Ectodermal cell (in vitro differentiated cells): Measurements from ENCODE around the gene ELAVL1.

Source experiments
- H3K27ac ChIP-seq: 2 replicates; pipeline ENCODE4 v1.7.0; 2013; ENCODE audit warnings: mild to moderate bottlenecking, low read depth, low read length; ENCODE audit not compliant: insufficient read depth, poor library complexity, severe bottlenecking
- H3K27me3 ChIP-seq: 2 replicates; pipeline ENCODE4 v1.7.0; 2013; ENCODE audit warnings: mild to moderate bottlenecking, low read length; ENCODE audit not compliant: insufficient read depth, control insufficient read depth, poor library complexity, severe bottlenecking
- H3K36me3 ChIP-seq: one replicate; pipeline ENCODE4 v1.7.0; 2013; ENCODE audit warnings: low read length; ENCODE audit not compliant: control insufficient read depth, insufficient read depth
- H3K4me1 ChIP-seq: one replicate; pipeline ENCODE4 v1.7.0; 2013; ENCODE audit warnings: low read length; ENCODE audit not compliant: control insufficient read depth, insufficient read depth
- H3K4me3 ChIP-seq: 2 replicates; pipeline ENCODE4 v1.7.0; 2013; ENCODE audit warnings: low read depth, low read length, control low read depth; ENCODE audit not compliant: insufficient read depth
- H3K9me3 ChIP-seq: 2 replicates; pipeline ENCODE4 v1.7.0; 2013; ENCODE audit warnings: mild to moderate bottlenecking, low read length, moderate library complexity; ENCODE audit not compliant: control insufficient read depth
- WGBS, 2 experiments: methylation state at CpG; one replicate each; pipeline ENCODE4 v1.1.7; 2013; ENCODE audit warnings: missing lambda C conversion rate in 2 of 2; 5-methylcytosine and 5-hydroxymethylcytosine counted together

Gene ELAVL1

GRCh38 chr19:7979559-7979958 is 25.9 kb downstream of the ELAVL1 start:
- Histone ChIP-seq H3K27ac (no peak overlapping the region), H3K4me1 (no peaks in the 10 kb centered on the region), H3K27me3 (no peaks in the 10 kb centered on the region), H3K4me3 (no peak overlapping the region), H3K9me3 (no peaks in the 10 kb centered on the region), H3K36me3 (peaks cover 71% of the 10 kb centered on the region)
- 97 to 98% methylated on average over 8 of the region's 8 CpGs for WGBS, 2 experiments

- Histone ChIP-seq H3K27ac (no peak overlapping the region), H3K4me3 (no peak overlapping the region), H3K4me1 (no peaks in the 10 kb centered on the region), H3K36me3 (peaks cover 76% of the 10 kb centered on the region), H3K27me3 (no peaks in the 10 kb centered on the region), H3K9me3 (no peaks in the 10 kb centered on the region)
- WGBS, 2 experiments = 94% methylated on average over 10 of the region's 10 CpGs
Measured at GRCh38 chr19:7979011-7979410, 26.4 kb downstream of the ELAVL1 start.

- Histone ChIP-seq H3K27ac (no peak overlapping the region), H3K4me3 (no peak overlapping the region), H3K27me3 (no peaks in the 10 kb centered on the region), H3K36me3 (peaks cover 81% of the 10 kb centered on the region), H3K9me3 (no peaks in the 10 kb centered on the region), H3K4me1 (no peaks in the 10 kb centered on the region)
- 92% methylated on average over 12 of the region's 12 CpGs for WGBS, 2 experiments
Measured at GRCh38 chr19:7978179-7978825, 27.1 kb downstream of the ELAVL1 start.

- Histone ChIP-seq H3K9me3 (no peaks in the 10 kb centered on the region), H3K4me1 (no peaks in the 10 kb centered on the region), H3K27me3 (no peaks in the 10 kb centered on the region), H3K27ac (no peak overlapping the region), H3K36me3 (peaks cover 75% of the 10 kb centered on the region), H3K4me3 (no peak overlapping the region)
- 95 to 96% methylated on average over 6 of the region's 6 CpGs for WGBS, 2 experiments
Measured at GRCh38 chr19:7977723-7978040, 27.8 kb downstream of the ELAVL1 start.

- 96% methylated on average over 15 of the region's 15 CpGs for WGBS, 2 experiments
- Histone ChIP-seq H3K27me3 (no peaks in the 10 kb centered on the region), H3K36me3 (peaks cover 74% of the 10 kb centered on the region), H3K4me3 (no peak overlapping the region), H3K27ac (no peak overlapping the region), H3K9me3 (no peaks in the 10 kb centered on the region), H3K4me1 (no peaks in the 10 kb centered on the region)
Measured at GRCh38 chr19:7977021-7977722, 28.3 kb downstream of the ELAVL1 start.

GRCh38 chr19:7976461-7976860 is 29.0 kb downstream of the ELAVL1 start:
- Histone ChIP-seq H3K27ac (no peak overlapping the region), H3K36me3 (peaks cover 72% of the 10 kb centered on the region), H3K27me3 (no peaks in the 10 kb centered on the region), H3K4me3 (no peak overlapping the region), H3K4me1 (no peaks in the 10 kb centered on the region), H3K9me3 (no peaks in the 10 kb centered on the region)
- 61 to 70% methylated on average over 4 of the region's 4 CpGs for WGBS, 2 experiments

- Histone ChIP-seq H3K9me3 (no peaks in the 10 kb centered on the region), H3K27ac (no peak overlapping the region), H3K36me3 (peaks cover 62% of the 10 kb centered on the region), H3K27me3 (no peaks in the 10 kb centered on the region), H3K4me3 (no peak overlapping the region), H3K4me1 (no peaks in the 10 kb centered on the region)
- WGBS, 2 experiments = 96 to 97% methylated on average over 7 of the region's 7 CpGs
Measured at GRCh38 chr19:7975037-7975436, 30.4 kb downstream of the ELAVL1 start.

GRCh38 chr19:7973883-7974282 is 31.6 kb downstream of the ELAVL1 start:
- H3K27ac ChIP-seq = no peak overlapping the region
- no peak overlapping the region for H3K4me3 ChIP-seq
- WGBS, 2 experiments = 98% methylated on average over 12 of the region's 12 CpGs
- no peaks in the 10 kb centered on the region for H3K27me3 ChIP-seq
- no peaks in the 10 kb centered on the region for H3K9me3 ChIP-seq
- no peaks in the 10 kb centered on the region for H3K4me1 ChIP-seq
- H3K36me3 ChIP-seq = peaks cover 56% of the 10 kb centered on the region

- Histone ChIP-seq H3K36me3 (peaks cover 60% of the 10 kb centered on the region), H3K4me3 (no peak overlapping the region), H3K27me3 (no peaks in the 10 kb centered on the region), H3K27ac (no peak overlapping the region), H3K9me3 (no peaks in the 10 kb centered on the region), H3K4me1 (no peaks in the 10 kb centered on the region)
- WGBS, 2 experiments = 94 to 95% methylated on average over 35 of the region's 35 CpGs
Measured at GRCh38 chr19:7971553-7972520, 33.6 kb downstream of the ELAVL1 start.
